HUDEP-2 (cell line): Measurements from ENCODE around the gene FAM184B.

Experiments
- DNase-seq, 76 experiments: peaks; one replicate each; lab custom pipeline; 2025; ENCODE audit not compliant: unreplicated experiment in 76 of 76; lab: John Stamatoyannopoulos, UW

The FAM184B gene

DNA sequence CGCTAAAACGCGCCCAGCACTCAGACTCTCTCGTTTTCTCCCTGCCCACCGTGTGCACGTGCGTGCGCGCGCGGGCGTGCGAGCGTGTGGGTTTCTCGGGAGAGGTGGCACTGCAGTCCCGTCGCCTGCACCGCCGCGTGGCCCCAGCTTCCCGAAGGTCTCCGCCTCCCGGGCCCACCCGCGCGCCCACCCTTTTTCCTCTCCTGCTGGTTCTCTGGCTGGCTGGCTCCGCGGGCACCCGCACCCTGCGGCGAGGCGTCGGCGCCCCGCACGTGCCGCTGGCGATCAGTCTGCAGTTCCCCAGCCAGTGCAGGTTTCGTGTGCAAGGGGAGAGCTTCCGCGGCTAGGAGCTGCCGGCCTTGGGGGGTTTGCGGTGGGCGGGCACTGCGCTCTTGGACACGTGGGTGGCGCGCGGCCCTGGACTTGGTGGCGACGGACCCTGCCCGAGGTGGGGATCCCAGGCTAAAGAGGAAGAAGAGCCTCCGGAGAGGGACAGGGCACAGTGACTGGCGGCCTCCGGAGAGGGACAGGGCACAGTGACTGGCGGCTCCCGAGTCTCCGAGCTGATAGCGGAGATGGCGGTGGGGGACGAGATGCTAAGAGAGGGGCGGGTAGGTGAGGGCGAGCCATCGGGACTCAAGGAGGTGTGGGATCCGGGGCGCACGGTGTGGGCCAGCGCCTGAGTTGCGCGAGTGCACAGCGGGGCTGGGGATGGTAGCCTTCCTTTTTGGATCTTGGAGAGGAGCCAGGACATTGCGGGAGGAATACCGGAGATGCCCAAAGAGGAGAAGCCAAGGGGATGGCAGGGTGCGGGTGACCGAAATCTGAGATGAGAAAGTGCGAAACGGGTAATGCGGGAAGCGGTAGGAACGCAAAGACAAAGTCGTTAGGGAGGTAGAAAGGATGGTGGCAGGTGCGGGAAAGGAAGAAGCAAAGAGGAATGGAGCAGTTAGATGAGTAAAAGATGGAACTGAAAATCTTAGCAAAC, at the start of gene FAM184B:
Gene FAM184B, minus strand, starts transcription at position 322 of the 988 bp plus-strand sequence. CDS start 322 bp downstream, outside the sequence.
- DNase-seq = peak in 14 of 76 experiments; percentile 2 to 36 (median 14)

GRCh38 chr4:17823871-17824669, 42.6 kb upstream of the FAM184B start:
- no peak for DNase-seq

- DNase-seq = peak in 12 of 76 experiments; percentile 1 to 19 (median 12)
Measured at GRCh38 chr4:17817027-17817426, 35.6 kb upstream of the FAM184B start.

DNA sequence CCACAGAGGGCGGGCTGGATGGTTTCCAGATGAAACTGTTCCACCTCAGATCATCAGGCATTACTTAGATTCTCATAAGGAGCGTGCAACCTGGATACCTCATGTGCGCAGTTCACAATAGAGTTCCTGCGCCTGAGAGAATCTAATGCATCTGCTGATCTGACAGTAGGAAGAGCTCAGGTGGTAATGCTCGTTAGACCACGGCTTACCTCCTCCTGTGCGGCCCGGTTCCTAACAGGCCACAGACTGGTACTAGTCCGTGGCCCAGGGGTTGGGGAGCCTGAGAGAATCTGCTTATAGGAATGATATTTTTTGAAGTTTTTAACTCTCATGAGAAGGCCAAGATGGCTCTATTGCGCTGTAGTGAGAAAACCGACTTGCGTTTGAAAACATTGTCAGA, 34.7 kb upstream of the FAM184B start:
- DNase-seq = no peak

DNA sequence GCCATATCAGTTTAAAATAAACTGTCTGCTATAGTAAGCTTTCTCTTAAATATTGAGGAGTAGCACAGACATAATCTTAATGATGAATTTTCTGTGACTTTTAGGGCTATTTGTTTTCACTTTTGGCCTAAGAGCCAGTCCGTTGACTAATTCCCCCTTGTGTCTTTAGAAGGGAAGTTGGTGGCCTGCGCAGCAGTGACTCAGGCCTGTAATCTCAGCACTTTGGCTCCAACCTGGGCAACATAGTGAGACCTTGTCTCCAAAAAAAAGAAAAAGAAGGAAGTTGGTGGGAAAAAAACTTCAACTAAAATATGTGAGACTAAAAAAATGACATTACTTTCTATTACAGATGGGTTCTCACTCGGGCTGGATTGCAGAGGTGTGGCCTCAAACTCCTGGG, 32.7 kb upstream of the FAM184B start:
- DNase-seq = peak in 1 of 76 experiments; percentile 0

DNA sequence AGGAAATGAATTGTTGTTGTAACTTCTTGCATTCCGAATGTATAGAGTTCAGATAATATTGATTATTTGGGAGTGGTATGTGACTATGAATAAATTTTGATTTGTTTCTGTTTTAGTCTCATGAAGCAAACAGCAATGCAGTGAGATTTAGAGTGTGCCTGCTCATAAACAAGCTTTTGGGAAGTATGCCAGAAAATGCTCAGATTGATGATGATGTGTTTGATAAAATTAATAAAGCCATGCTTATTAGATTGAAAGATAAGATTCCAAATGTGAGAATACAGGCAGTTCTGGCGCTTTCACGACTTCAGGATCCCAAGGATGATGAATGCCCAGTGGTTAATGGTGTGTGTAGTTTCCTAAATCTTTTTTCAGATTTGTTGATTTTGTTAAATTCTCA, 31.4 kb upstream of the FAM184B start:
- no peak for DNase-seq

GRCh38 chr4:17812125-17812524, 30.7 kb upstream of the FAM184B start:
- DNase-seq = no peak

DNA sequence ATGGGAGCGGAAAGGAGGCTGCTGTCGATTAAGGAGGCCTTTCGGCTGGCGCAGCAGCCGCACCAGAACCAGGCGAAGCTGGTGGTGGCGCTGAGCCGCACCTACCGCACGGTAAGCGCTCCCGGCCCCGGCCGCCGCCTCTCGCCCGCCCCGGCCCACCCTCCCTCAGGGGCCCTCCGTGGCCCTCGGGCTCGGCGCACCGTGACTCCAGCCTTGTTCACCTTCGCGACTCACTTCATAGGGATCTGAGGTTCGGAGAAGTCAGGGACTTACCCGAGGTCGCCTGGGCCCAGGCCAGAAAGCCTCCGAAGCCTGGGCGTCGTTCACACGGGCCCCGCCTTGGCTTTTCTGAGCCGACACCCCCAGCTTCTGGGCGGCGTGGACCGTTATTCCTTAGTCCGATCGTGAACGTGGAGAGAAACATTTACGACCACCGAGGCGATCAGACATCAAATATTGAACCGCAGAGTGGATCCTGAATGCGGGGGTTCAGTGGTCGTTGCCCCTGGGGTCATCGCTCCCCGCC, 29.7 kb upstream of the FAM184B start:
- peak in 58 of 76 experiments; percentile 3 to 73 (median 35) for DNase-seq

- DNase-seq = peak; percentile 53 to 99 (median 97)
Measured at GRCh38 chr4:17810260-17811077, 29.0 kb upstream of the FAM184B start, which contains the start of the genes DCAF16 and NCAPG. Gene DCAF16 (minus strand): TSS chr4:17810757. CDS start chr4:17804141, 6,616 bp downstream. Gene NCAPG (plus strand): TSS chr4:17810979. CDS start chr4:17811078, 99 bp downstream.

GRCh38 chr4:17809667-17810066, 28.2 kb upstream of the FAM184B start:
- DNase-seq = no peak

- no peak for DNase-seq
Measured at GRCh38 chr4:17807446-17807845, 26.0 kb upstream of the FAM184B start.

DNA sequence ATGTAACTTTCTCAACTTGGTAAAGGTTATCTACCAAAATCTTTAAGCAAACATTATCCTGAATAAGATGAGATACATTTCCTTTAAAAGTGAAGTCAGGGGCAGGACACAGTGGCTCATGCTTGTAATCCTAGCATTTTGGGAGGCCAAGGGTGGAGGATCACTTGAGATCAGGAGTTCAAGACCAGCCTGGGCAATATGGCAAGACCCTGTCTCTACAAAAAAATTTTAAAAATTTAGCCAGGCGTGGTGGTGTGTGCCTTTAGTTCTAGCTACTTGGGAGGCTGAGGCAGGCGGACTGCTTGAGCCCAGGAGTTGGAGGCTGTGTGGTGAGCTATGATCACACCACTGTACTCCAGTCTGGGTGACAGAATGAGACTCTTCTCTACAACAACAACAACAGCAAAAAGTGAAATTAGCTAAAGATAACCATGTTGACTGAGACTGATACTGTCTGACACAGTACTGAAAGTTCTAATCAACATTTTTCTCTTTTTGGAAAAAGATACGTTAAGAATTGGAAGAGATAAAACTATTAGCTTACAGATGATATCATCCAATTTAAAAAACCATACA, 24.2 kb upstream of the FAM184B start:
- no peak for DNase-seq

DNA sequence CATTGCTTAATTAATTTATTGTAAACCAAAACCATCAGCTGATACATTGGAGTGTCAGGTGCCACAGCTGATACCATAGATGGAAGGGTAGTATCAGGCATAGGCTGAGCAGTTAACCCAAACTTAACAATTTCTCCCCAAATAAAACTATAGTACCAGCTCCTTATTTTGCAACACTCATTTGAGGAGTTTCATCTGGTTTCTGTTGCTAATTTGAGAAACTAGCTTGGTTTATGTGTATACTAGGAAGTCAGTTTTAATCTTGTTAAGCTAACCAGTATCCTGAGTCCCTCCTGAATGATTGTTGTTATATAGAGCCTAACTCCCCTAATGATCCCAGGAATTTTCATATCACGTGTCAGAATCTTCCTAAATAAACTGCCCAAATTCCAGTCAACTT, 16.4 kb upstream of the FAM184B start:
- DNase-seq = no peak

DNA sequence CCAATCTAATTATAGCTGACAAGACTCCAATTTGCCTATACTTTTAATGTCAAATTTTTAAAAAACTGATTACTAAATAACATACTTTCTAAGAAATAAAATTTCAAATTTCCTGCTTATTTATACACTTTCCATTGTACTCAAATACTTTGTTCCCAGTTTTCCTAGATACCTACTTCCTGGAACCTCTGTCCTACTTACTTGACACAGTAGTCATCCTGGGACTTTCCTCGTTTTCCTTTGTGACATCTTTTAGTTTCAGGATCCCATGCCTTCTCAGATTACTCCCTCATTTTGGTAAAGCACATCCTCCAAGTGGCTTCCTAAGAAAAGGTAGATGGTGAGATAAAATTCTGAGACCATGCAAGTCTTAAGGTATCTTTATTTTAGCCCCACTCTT, 13.3 kb upstream of the FAM184B start:
- no peak for DNase-seq

DNA sequence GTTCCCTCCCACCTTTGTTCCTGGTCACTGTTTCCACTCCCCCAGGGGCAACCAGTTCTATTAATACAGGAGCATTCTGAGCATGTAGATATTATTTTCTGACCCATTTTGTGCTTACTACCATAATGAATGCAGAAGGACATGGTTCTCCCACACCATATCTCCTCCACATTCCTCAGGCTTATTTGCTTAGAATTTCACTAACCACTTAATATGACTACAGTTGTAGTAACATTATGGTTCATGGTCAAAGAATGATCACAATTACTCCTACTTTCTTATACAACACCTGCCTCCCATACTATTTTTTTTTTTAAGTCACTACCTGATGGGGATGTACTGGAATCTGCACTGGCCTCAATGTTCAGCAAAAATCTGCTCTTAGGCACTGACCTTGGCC, 7.5 kb upstream of the FAM184B start:
- DNase-seq = no peak

GRCh38 chr4:17787315-17787714, 5.9 kb upstream of the FAM184B start:
- no peak for DNase-seq

DNA sequence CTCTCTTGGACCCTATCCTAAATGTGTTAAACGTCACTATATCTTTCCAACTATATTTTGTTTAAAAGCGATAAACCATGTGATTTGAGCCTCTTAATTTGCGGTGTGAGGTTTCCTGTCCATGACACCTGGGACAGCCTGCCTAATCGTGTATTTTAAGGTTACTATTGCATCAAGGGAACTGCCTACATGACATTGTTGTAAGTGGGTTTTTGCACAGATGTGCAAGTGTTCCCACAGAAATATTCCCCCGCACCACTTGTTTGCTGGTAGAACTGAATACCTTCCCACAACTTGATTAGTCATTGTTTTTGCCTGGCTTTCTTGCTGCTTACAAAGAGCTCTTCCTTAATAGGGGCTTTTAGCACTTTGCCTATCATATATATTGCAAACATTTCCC, 5.1 kb upstream of the FAM184B start:
- no peak for DNase-seq

GRCh38 chr4:17785858-17786257, 4.4 kb upstream of the FAM184B start:
- no peak for DNase-seq

- peak in 3 of 76 experiments; percentile 13 to 36 (median 28) for DNase-seq
Measured at GRCh38 chr4:17780501-17781299, 721 bp downstream of the FAM184B start.
